WTC11 (cell line): ENCODE data around the gene DNASE1L3. TPM values are rescaled to one million over a fixed set of nuclear protein-coding genes. Genes with fewer than 3 reads are reported as not detected.

Source experiments
- ATAC-seq: fragments of 200-7000 bp; cut with Tn5 transposase; 2 replicates; pipeline ENCODE4 v1.10.0; 2021; ENCODE audit warnings: mild to moderate bottlenecking, moderate library complexity
- CTCF ChIA-PET: fragments of 300-600 bp; sonication (Branson Sonifier 250); formaldehyde crosslinking; loops from one replicate; lab custom pipeline; 2021; ENCODE audit warnings: antibody characterized with exemption; lab: Charles Lee
- POLR2A ChIA-PET: fragments of 350-600 bp; sonication (Branson Sonifier 250); formaldehyde crosslinking; loops from one replicate; lab custom pipeline; 2021; ENCODE audit warnings: antibody characterized with exemption; lab: Charles Lee
- DNase-seq: peaks from one replicate; pipeline ENCODE4 v3.0.0; 2021; ENCODE audit warnings: low spot score
- H3K27ac Mint-ChIP-seq: 2 replicates; pipeline ENCODE4 v1.8.0; 2021; ENCODE audit warnings: mixed read lengths
- H3K27me3 Mint-ChIP-seq: 2 replicates; pipeline ENCODE4 v1.8.0; 2021; ENCODE audit warnings: low read depth, mild to moderate bottlenecking, moderate library complexity, mixed read lengths
- H3K36me3 Mint-ChIP-seq: 2 replicates; pipeline ENCODE4 v1.8.0; 2021; ENCODE audit warnings: mixed read lengths
- H3K4me1 Mint-ChIP-seq: 2 replicates; pipeline ENCODE4 v1.8.0; 2022; ENCODE audit warnings: mixed read lengths
- H3K4me3 Mint-ChIP-seq: 2 replicates; pipeline ENCODE4 v1.8.0; 2021; ENCODE audit warnings: mild to moderate bottlenecking, moderate library complexity, mixed read lengths
- H3K9me3 Mint-ChIP-seq: 2 replicates; pipeline ENCODE4 v1.8.0; 2021; ENCODE audit warnings: mixed read lengths
- ARID4B ChIP-seq: sonication (generic); formaldehyde crosslinking; IDR thresholded peaks from 2 replicates; pipeline ENCODE4 v1.8.0; 2023; ENCODE audit warnings: missing genetic modification reagents, mild to moderate bottlenecking, borderline replicate concordance
- ATF1 ChIP-seq: sonication (generic); formaldehyde crosslinking; IDR thresholded peaks from 2 replicates; pipeline ENCODE4 v1.8.1; 2023; ENCODE audit warnings: mild to moderate bottlenecking, moderate library complexity, missing genetic modification reagents
- ATF3 ChIP-seq: sonication (generic); formaldehyde crosslinking; conservative IDR thresholded peaks from 2 replicates; pipeline ENCODE4 v1.8.1; 2022; ENCODE audit warnings: mild to moderate bottlenecking, missing genetic modification reagents
- EMX1 ChIP-seq: fragments of 250-450 bp; sonication (Bioruptor Pico); IDR thresholded peaks from 2 replicates; pipeline ENCODE4 v1.8.0; 2021; ENCODE audit warnings: mild to moderate bottlenecking
- ERG ChIP-seq: fragments of 250-450 bp; sonication (Bioruptor Pico); IDR thresholded peaks from 2 replicates; pipeline ENCODE4 v1.8.0; 2021; ENCODE audit warnings: mild to moderate bottlenecking
- ESRRA ChIP-seq: sonication (generic); formaldehyde crosslinking; IDR thresholded peaks from 2 replicates; pipeline ENCODE4 v1.8.1; 2022; ENCODE audit warnings: mild to moderate bottlenecking, missing genetic modification reagents, borderline replicate concordance
- HMGA2 ChIP-seq: fragments of 250-450 bp; sonication (Bioruptor Pico); IDR thresholded peaks from 2 replicates; pipeline ENCODE4 v1.4.0; 2021; ENCODE audit warnings: mild to moderate bottlenecking, moderate library complexity
- NFE2L1 ChIP-seq: sonication (generic); formaldehyde crosslinking; IDR thresholded peaks from 2 replicates; pipeline ENCODE4 v1.8.1; 2023; ENCODE audit warnings: missing genetic modification reagents
- NR1H2 ChIP-seq: sonication (generic); formaldehyde crosslinking; IDR thresholded peaks from 2 replicates; pipeline ENCODE4 v1.9.0; 2021; ENCODE audit warnings: mild to moderate bottlenecking, moderate library complexity, missing genetic modification reagents
- NR3C1 ChIP-seq: sonication (generic); formaldehyde crosslinking; conservative IDR thresholded peaks from 2 replicates; pipeline ENCODE4 v1.8.1; 2023; ENCODE audit warnings: low read depth, mild to moderate bottlenecking, missing genetic modification reagents
- PRRX2 ChIP-seq: fragments of 250-450 bp; sonication (Bioruptor Pico); IDR thresholded peaks from 2 replicates; pipeline ENCODE4 v1.8.0; 2021; ENCODE audit warnings: mild to moderate bottlenecking
- RELA ChIP-seq: sonication (generic); formaldehyde crosslinking; IDR thresholded peaks from 2 replicates; pipeline ENCODE4 v1.8.1; 2022; ENCODE audit warnings: missing genetic modification reagents, mild to moderate bottlenecking, borderline replicate concordance
- RORB ChIP-seq: fragments of 250-450 bp; sonication (Bioruptor Pico); IDR thresholded peaks from 2 replicates; pipeline ENCODE4 v1.9.0; 2021; ENCODE audit warnings: mild to moderate bottlenecking
- SP1 ChIP-seq: sonication (generic); formaldehyde crosslinking; conservative IDR thresholded peaks from 2 replicates; pipeline ENCODE4 v1.8.1; 2022; ENCODE audit warnings: missing genetic modification reagents
- STAT6 ChIP-seq: sonication (generic); formaldehyde crosslinking; conservative IDR thresholded peaks from 2 replicates; pipeline ENCODE4 v1.8.1; 2023; ENCODE audit warnings: mild to moderate bottlenecking, low read depth, missing genetic modification reagents, moderate library complexity
- ZMAT4 ChIP-seq: fragments of 250-450 bp; sonication (Bioruptor Pico); IDR thresholded peaks from 2 replicates; pipeline ENCODE4 v1.9.0; 2021; ENCODE audit warnings: mild to moderate bottlenecking
- ZNF138 ChIP-seq: sonication (generic); formaldehyde crosslinking; conservative IDR thresholded peaks from 2 replicates; pipeline ENCODE4 v1.8.1; 2022; ENCODE audit warnings: mild to moderate bottlenecking, moderate library complexity, missing genetic modification reagents
- ZNF232 ChIP-seq: sonication (generic); formaldehyde crosslinking; IDR thresholded peaks from 2 replicates; pipeline ENCODE4 v1.8.0; 2022; ENCODE audit warnings: mild to moderate bottlenecking, missing genetic modification reagents
- ZNF396 ChIP-seq: fragments of 250-450 bp; sonication (Bioruptor Pico); IDR thresholded peaks from 2 replicates; pipeline ENCODE4 v1.8.0; 2021; ENCODE audit warnings: mild to moderate bottlenecking, moderate library complexity, borderline replicate concordance
- ZNF423 ChIP-seq: fragments of 250-450 bp; sonication (Bioruptor Pico); IDR thresholded peaks from 2 replicates; pipeline ENCODE4 v2.1.2; 2022; ENCODE audit warnings: mild to moderate bottlenecking, moderate library complexity
- ZNF532 ChIP-seq: fragments of 250-450 bp; sonication (Bioruptor Pico); IDR thresholded peaks from 2 replicates; pipeline ENCODE4 v1.9.0; 2021; ENCODE audit warnings: mild to moderate bottlenecking, borderline replicate concordance
- total RNA-seq: library from RNA; stranded (reverse); gene quantifications from 3 replicates; pipeline ENCODE4 v1.2.3, GENCODE V29; 2021

The DNASE1L3 gene
- total RNA-seq, 1 experiment from 2014 or later: not detected

GRCh38 chr3:58150130-58150809, 60.5 kb downstream of the DNASE1L3 start:
- Mint-ChIP-seq H3K4me3 (no peak overlapping the region), H3K9me3 (no peaks in the 10 kb centered on the region), H3K4me1 (no peaks in the 10 kb centered on the region), H3K27ac (no peak overlapping the region), H3K36me3 (peaks cover 71% of the 10 kb centered on the region), H3K27me3 (no peaks in the 10 kb centered on the region)
- TF ChIP-seq SP1 (CRISPR knock-in tag): no peak
- TF ChIP-seq PRRX2: no peak
- TF ChIP-seq NR3C1 (CRISPR knock-in tag): no peak
- TF ChIP-seq HMGA2 (CRISPR knock-in tag): no peak
- TF ChIP-seq STAT6 (CRISPR knock-in tag): no peak
- TF ChIP-seq ZNF423 (CRISPR knock-in tag): no peak
- TF ChIP-seq ZNF396 (CRISPR knock-in tag): no peak
- no peak for TF ChIP-seq EMX1 (CRISPR knock-in tag)
- TF ChIP-seq ZMAT4: no peak
- CTCF ChIA-PET: interaction anchor here (1.1 kb wide), 1 partner anchor 27 kb away, joined by 5 read pairs; no protein-coding TSS in a partner anchor
- DNase-seq: no peak
- POLR2A ChIA-PET: no interaction called here
- no peak for ATAC-seq

- H3K4me3 Mint-ChIP-seq: no peak overlapping the region
- H3K4me1 Mint-ChIP-seq: no peaks in the 10 kb centered on the region
- ChIA-PET CTCF (no interaction called here), POLR2A (no interaction called here)
- ATAC-seq (no peak), DNase-seq (no peak)
- no peak overlapping the region for H3K27ac Mint-ChIP-seq
- no peaks in the 10 kb centered on the region for H3K9me3 Mint-ChIP-seq
- peaks cover 75% of the 10 kb centered on the region for H3K36me3 Mint-ChIP-seq
- H3K27me3 Mint-ChIP-seq: no peaks in the 10 kb centered on the region
- TF ChIP-seq RORB (CRISPR knock-in tag): no peak
- no peak for TF ChIP-seq ZNF232 (CRISPR knock-in tag)
- TF ChIP-seq ZNF138: no peak
- TF ChIP-seq ATF3 (CRISPR knock-in tag): no peak
- TF ChIP-seq ESRRA (CRISPR knock-in tag): no peak
- TF ChIP-seq ARID4B (CRISPR knock-in tag): no peak
- TF ChIP-seq ERG (CRISPR knock-in tag): no peak
- TF ChIP-seq ATF1 (CRISPR knock-in tag): no peak
- TF ChIP-seq HMGA2 (CRISPR knock-in tag): no peak
- no peak for TF ChIP-seq NR1H2 (CRISPR knock-in tag)
- no peak for TF ChIP-seq NFE2L1 (CRISPR knock-in tag)
- no peak for TF ChIP-seq RELA
- TF ChIP-seq ZNF532 (CRISPR knock-in tag): no peak
These were observed 62.7 kb downstream of the DNASE1L3 start for GRCh38 chr3:58148049-58148448.
